ENCODE results near the gene CHCHD10.

The CHCHD10 gene

DNA sequence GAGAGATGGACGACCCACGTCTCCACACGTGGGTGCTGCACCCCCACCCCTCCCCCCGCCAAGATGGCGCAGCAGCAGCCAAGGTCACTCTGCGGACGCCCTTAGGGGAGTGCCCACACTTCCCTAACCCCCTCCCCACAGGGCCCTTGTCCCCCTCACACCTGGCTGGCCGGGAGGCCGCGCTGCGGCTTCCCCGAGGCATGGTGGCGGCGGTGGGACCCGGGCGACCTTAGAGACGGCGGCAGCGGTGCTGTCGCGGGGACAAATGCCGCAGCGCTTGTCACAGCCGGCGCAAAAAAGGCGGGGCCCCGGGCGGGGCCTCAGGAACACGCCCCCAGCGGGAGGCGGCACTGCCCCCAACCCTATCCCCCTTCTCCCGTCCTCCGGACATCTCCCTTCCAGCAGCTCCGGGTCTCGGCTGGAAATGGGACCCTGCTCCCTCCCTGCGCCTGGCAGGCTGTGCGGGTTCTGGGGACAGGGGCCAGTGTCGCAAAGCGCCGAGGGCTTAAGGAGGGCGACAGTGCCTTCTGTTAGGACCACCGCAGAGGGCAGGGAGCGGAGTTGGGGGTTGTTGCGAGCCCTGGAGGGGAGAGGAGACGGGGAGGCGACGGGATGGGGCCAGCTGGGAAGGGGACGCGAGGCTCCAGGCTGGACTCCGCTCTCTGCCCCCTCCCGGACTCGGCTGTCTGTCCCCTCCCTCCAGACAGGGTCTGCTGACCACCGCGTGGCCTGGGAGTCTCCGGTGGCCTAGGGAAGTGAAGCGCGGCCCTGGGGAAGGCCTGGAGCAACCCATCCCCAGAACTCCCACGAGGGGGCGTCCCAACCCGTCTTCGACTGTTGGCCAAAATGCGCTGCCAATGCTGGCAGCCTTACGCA lies at the start of gene CHCHD10:
TSS of gene CHCHD10 (minus strand) at position 300 of the 876 bp plus-strand sequence. CDS start at position 202, 98 bp downstream.
- no peak for DNase-seq

- DNase-seq = no peak
These were observed 49.4 kb upstream of the CHCHD10 start for GRCh38 chr22:23817146-23817545.

GRCh38 chr22:23816156-23816976 lies 48.6 kb upstream of the CHCHD10 start:
- no peak for DNase-seq

GRCh38 chr22:23815541-23816155 lies 47.9 kb upstream of the CHCHD10 start:
- DNase-seq = no peak

DNA sequence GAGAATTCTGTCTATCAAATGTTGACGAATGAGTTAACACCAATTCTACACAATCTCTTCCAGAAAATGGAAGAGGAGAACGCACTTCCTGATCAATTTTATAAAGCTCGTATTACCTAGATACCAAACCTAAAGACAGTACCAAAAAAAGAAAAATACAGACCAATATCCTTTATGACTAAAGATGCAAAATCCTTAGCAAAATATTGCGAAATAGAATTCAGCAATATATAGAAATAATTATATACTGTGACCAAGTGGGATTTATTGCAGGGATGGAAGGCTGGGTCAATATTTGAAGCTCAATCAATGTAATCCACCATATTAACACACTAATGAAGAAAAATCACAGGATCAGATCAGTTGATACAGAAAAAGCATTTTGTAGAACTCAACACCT lies 44.6 kb upstream of the CHCHD10 start:
- DNase-seq = no peak

DNA sequence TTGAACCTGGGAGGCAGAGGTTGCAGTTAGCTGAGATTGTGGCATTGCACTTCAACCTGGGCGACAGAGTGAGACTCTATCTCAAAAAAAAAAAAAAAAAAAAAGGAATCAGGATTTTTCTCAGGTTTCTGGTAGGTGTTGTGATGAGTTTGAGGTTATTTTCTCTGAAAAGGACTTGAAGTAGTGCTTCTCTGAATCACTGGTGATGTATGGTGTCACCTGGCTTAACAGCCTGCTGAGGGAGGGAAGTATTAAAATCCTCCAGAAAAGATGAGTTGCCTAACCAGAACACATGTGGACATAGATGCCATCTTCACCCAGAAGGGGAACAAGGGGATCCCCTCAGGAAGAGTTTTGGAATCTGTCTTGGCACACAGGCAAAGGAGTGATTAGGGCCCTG lies 39.1 kb upstream of the CHCHD10 start:
- DNase-seq = no peak

GRCh38 chr22:23804781-23805291 lies 37.1 kb upstream of the CHCHD10 start:
- DNase-seq = no peak

DNA sequence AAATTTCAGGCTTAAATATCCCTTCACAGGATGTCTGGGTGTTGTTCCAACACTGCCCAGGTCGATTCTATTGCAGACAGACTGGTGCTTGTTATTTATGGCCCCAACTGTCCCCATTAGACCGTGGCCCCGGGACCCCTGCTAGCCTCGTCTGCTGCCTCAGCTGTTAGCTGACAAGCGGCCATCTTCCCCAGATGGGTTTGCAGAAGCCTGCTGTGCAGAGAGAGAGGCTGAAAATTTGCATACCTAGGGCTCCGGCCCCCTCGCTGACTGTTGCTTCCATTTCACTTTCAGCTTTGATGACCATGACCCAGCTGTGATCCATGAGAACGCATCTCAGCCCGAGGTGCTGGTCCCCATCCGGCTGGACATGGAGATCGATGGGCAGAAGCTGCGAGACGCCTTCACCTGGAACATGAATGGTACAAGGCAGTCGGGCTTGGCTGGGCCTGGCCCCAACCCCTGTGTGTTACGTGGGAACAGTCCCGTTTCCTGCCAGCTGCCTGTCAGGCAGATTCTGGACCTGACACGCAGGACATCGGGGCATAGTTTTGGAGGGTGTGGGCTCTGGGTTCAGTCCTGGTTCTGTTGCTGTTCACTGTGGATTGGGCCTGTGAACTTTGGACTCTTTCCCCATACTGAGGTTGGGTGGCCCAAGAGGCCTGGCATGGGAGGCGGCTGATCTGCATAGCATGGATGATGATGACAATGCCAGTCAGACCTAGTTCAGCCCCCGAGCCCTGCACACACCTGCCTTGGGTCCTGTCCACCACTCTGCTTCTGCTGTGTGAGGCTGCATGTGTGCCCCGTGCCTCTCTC lies 35.4 kb upstream of the CHCHD10 start:
- DNase-seq = no peak

DNA sequence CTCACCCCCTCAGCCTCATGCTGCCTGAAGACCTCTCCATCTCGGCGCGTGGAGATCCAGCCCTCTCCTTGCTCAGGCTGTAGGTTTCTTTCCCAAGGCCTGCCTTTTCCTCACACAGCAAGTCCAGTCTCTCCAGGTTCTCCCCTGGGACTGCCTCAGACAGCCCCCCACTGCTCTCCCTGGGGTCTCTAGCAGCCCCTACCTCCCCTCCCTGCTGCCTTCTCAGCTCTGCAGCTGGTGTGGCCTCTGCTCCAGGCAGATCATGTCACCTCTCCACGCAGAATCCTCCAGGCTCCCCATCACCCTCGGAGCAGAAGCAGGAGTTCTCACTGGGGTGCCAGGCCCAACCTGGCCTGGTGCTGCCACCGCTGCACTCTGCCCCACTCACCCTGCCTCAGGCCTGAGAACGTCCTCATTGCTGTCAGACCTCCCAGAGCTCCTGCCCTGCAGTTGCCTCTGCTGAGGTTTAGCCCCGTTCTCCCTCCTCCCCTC lies 34.2 kb upstream of the CHCHD10 start:
- no peak for DNase-seq

DNA sequence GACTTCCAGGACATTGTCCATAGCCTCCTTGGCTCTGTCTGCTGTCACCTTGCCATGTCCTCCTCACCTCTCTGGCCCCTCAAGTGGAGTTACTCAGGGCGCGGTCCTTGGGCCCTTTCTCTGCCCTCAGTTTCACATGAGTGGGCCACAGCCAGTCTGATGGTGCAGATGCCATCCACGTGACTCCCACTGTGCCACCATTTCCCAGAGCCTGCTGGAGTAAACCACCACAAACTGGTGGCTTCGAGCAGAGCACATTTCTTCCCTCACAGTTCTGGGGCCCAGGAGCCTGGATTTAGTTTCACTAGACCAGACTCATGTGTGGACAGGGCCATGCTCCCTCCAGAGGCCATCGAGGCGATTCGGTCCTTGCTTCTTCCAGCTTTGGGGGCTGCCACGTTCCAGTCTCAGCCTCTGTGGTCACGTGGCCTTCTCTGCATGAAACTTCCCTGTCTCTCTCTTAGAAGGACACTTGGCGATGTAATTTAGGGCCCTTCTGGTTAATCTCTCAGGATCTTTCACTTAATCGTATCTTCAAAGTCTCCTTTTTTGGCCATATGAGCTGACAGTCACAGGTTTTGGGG lies 33.6 kb upstream of the CHCHD10 start:
- no peak for DNase-seq

GRCh38 chr22:23800297-23801237 lies 32.8 kb upstream of the CHCHD10 start:
- DNase-seq = no peak

DNA sequence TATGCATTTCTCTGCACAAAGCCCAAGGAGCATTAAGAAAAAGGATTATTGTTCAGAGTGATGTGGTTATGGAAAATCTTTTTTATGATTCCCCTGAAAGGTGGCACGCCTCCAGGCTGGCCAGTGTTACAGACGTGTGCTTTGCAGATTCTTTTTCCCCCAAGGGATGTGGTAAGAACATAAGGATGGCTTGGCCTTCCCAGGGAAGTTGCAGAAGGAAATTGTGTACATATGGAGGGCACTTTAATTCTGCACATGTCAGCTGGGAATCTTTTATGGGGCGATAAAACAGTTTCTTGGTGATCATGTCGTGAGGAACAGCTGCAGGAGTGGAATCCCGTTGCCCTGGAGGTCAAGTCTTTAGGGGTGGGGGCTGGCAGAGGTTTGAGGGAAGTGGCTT lies 28.7 kb upstream of the CHCHD10 start:
- no peak for DNase-seq

DNA sequence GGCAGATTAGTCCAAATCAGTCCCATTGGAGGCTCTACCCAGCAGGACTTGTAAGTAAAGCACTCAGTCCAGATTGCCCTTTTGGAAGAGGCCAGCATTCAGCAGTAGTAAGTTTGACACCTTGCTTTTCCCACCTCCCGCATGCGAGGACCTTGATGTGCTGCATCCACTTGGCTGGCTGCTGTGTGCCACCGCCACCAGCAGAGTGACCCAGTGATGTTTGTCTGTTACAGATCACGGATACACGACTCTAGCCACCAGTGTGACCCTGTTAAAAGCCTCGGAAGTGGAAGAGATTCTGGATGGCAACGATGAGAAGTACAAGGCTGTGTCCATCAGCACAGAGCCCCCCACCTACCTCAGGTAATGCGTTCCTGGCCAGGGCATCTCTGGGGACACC lies 25.6 kb upstream of the CHCHD10 start:
- no peak for DNase-seq

DNA sequence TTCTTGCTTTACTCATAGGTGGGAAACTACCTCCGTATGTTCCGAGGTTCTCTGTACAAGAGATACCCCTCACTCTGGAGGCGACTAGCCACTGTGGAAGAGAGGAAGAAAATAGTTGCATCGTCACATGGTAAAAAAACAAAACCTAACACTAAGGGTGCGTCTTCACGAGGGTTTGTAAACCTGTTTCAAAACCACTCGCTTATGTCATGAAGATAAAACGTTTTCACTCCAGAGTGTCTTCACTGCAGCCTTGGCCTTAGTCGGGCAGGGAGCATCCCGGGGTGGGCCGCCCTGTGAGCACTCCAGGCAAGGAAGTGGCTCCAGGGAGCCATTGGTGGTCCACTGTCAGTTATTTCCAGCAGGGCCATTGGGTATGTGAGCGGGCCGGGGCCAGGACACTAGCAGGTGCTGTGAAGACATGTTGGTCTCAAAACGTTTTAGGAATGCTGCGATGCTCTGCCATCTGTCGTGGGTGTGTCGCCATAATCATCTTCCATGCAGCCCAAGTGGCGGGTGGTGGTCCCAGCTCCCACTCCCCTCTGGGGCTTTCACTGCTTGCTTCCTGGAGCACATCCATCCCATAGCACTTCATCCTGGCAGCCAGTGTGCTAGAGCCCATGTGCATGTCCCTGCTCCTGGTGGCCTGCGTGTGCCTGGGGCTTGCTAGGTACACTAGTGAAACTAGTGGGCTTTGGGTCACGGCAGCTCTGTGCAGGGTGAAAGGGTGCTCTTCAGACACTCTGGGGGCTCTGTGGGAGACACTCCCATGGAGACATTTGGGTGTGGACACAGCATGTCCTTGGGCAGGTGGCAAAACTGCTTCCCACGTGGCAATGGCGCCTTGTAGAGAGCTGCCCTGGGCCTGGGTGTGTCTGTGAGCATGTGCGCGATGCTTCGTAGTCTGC lies 24.2 kb upstream of the CHCHD10 start:
- DNase-seq = no peak

GRCh38 chr22:23790819-23791737 lies 23.3 kb upstream of the CHCHD10 start:
- DNase-seq = no peak

DNA sequence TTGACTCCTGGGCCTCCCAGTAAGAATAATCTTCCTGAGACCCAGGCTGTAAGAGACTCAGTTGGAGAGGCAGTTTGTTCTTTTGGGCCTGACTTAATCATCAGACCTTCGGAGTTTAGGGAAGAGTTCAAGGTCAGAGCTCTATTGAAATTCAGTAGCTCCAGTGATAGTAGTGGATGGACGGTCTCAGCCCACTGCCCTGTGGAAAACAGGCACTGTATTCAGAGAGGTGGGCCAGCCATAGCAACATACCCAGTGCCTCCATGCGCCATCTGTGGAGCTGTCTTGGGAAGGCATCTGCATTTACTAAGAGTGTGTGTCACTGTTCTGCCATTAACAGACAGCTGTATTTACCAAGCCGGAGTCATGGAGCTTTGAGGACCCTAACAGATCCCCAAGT lies 21.9 kb upstream of the CHCHD10 start:
- DNase-seq = no peak

DNA sequence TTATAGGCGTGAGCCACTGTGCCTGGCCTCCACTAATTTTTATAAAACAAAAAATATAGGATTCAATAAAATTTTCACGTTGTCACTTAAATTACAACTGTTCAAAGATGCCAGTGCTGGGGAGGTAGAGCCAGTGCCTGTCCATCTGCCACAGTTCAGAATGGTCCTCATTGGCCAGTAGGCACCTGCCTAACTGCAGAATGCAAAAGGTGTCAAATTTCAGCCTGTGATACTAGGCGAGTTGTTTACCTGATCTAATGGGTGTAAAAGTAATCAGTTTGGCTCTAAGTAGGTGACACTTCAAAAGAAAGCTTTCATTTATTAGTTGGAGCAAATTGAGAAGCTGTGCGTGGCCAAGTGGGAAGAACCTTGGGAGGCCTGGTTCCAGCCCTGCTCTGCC lies 21.3 kb upstream of the CHCHD10 start:
- no peak for DNase-seq

- DNase-seq = no peak
These were observed 20.1 kb upstream of the CHCHD10 start for GRCh38 chr22:23787910-23788309.

- no peak for DNase-seq
These were observed 19.8 kb upstream of the CHCHD10 start for GRCh38 chr22:23787600-23787896.

All from NCI-H2081 treated with DMSO at 0.1 percent for 48 hours (cell line).